Sigmoid colon (tissue), 4 donors: ENCODE measurements around the gene TNFRSF19.

Source experiments
- POLR2A ChIP-seq, 2 donors: fragments of 450-650 bp; IDR thresholded peaks; one replicate each; pipeline ENCODE4 v1.6.1; 2016; ENCODE audit warnings: antibody characterized with exemption in 2 of 2, mild to moderate bottlenecking in 2 of 2, moderate library complexity in 2 of 2
- POLR2AphosphoS5 ChIP-seq, 4 donors: sonication (generic); formaldehyde crosslinking; IDR thresholded peaks; one replicate each; pipeline ENCODE4 v1.6.1; 2017; ENCODE audit warnings: antibody characterized with exemption in 4 of 4
- TF ChIP-seq, protein P1 (sequence below), 4 experiments: fragments of 450-650 bp in 3 of 4; fragments of 200-600 bp in 1 of 4; IDR thresholded peaks; one replicate each; pipeline ENCODE4 v1.5.1; 2016 to 2019; ENCODE audit warnings: antibody characterized with exemption in 4 of 4, mild to moderate bottlenecking in 3 of 4, moderate library complexity in 2 of 4

DNA sequence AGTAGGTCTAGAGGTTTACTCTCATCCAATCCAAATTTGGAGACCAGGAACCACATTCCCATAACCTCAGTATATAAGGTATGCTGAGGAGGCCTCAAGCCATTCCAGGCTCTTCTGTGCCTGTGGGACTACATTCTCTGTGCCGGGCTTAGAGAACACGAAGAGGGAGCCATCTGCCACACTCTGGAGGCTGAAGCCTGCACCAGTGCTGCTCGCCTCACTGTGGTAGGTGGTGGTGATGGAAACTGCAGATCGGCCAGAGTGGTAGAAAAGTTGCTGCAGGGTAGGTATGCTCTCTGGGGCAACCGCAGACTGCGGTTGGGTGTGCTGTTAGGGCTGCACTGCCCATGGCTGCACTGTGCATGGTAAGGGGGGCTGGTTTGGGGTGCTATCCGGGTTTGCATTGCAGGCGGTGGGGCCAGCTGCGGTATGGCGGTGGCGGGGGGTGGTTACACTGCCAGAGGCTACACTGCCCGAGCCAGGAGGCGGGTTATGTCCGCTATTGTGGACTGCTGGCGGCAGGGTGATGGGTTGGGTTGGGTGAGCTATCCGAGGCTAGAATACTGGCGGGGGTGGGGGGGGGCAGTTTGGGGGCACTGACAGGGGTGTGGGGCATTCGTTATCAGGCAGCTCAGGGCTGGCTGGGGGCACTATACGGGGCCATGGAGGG, 145.0 kb downstream of the TNFRSF19 start:
- TF ChIP-seq POLR2A (IDR thresholded peaks at IDR 0.05) = no peak
- TF ChIP-seq, protein P1, sequence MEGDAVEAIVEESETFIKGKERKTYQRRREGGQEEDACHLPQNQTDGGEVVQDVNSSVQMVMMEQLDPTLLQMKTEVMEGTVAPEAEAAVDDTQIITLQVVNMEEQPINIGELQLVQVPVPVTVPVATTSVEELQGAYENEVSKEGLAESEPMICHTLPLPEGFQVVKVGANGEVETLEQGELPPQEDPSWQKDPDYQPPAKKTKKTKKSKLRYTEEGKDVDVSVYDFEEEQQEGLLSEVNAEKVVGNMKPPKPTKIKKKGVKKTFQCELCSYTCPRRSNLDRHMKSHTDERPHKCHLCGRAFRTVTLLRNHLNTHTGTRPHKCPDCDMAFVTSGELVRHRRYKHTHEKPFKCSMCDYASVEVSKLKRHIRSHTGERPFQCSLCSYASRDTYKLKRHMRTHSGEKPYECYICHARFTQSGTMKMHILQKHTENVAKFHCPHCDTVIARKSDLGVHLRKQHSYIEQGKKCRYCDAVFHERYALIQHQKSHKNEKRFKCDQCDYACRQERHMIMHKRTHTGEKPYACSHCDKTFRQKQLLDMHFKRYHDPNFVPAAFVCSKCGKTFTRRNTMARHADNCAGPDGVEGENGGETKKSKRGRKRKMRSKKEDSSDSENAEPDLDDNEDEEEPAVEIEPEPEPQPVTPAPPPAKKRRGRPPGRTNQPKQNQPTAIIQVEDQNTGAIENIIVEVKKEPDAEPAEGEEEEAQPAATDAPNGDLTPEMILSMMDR (IDR thresholded peaks at IDR 0.05) = no peak
- TF ChIP-seq POLR2AphosphoS5 (IDR thresholded peaks at IDR 0.05) = no peak
